ENCODE measurements around the gene SCN1A.

DNA sequence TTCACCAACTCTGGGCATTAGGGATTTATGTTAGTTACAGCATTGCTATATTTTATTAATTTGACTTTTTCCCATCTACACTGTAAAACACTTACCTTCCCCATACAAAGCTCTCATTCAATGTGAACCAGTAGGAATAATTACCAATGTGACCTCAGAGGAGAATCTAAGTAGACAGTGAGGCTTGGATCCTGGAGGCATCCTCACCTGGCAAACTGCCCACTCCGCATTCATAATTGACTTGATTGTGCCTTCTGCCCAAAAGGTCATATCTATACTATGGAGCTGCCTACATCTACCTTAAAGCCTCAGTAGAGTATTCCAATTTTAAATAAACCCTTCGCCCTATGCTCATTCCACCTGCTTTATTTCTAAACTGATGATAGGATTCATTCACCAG, 45.4 kb upstream of the SCN1A start:
- TF ChIP-seq EZH2 (IDR thresholded peaks at IDR 0.05; ENCODE audit: borderline replicate concordance, low read depth, low read length, poor library complexity, severe bottlenecking), result no peak
- TF ChIP-seq, protein P1, sequence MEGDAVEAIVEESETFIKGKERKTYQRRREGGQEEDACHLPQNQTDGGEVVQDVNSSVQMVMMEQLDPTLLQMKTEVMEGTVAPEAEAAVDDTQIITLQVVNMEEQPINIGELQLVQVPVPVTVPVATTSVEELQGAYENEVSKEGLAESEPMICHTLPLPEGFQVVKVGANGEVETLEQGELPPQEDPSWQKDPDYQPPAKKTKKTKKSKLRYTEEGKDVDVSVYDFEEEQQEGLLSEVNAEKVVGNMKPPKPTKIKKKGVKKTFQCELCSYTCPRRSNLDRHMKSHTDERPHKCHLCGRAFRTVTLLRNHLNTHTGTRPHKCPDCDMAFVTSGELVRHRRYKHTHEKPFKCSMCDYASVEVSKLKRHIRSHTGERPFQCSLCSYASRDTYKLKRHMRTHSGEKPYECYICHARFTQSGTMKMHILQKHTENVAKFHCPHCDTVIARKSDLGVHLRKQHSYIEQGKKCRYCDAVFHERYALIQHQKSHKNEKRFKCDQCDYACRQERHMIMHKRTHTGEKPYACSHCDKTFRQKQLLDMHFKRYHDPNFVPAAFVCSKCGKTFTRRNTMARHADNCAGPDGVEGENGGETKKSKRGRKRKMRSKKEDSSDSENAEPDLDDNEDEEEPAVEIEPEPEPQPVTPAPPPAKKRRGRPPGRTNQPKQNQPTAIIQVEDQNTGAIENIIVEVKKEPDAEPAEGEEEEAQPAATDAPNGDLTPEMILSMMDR (conservative IDR thresholded peaks at IDR 0.05; ENCODE audit: low read depth, low read length), result no peak
